HFF-Myc (cell line): Measurements from ENCODE around the gene TRABD2A.

ENCODE experiments used
- DNase-seq: peaks from one replicate; pipeline ENCODE4 v3.0.0-alpha.2; 2011; ENCODE audit warnings: low read depth; ENCODE audit errors: extremely low read depth
- H3K4me3 ChIP-seq: replicated peaks from 2 replicates; pipeline ENCODE4 v1.5.1; 2011; ENCODE audit warnings: low read depth, mild to moderate bottlenecking, control low read depth, low read length
- CTCF ChIP-seq: IDR thresholded peaks from 2 replicates; pipeline ENCODE4 v1.5.1; 2012; ENCODE audit warnings: mild to moderate bottlenecking, low read depth, low read length, control low read depth; ENCODE audit errors: missing control alignments

TRABD2A gene

GRCh38 chr2:84832772-84833461 lies 48.0 kb downstream of the TRABD2A start:
- no peak overlapping the region for H3K4me3 ChIP-seq
- TF ChIP-seq CTCF = no peak
- DNase-seq = no peak

GRCh38 chr2:84830758-84831500 lies 50.0 kb downstream of the TRABD2A start:
- no peak overlapping the region for H3K4me3 ChIP-seq

DNA sequence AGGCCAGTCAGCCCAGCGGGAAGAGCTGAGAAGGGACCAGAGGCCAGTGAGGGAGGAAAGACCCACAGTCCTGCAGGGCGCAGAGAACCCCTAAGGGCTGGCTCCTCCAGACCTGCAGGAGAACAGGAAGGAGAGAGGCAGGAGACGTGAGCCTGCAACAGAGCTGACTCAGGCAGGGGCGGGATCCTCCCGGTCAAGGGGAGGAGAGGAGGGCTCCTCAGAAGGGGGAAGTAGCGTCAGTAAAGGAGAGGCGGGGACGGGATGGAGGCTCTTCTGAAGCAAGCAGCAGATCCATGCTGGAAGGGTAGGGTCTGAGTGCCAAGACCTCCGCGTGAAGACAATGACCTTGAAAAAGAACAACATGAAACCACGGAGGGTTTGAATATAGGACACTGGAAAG lies 50.8 kb downstream of the TRABD2A start:
- no peak for DNase-seq
- TF ChIP-seq CTCF = no peak
- no peak overlapping the region for H3K4me3 ChIP-seq

More at GRCh38 chr2:84830758-84831500, 50.0 kb downstream of the TRABD2A start:
- DNase-seq = no peak
- TF ChIP-seq CTCF = no peak

- no peak overlapping the region for H3K4me3 ChIP-seq
- no peak for TF ChIP-seq CTCF
- DNase-seq = no peak
These were observed 51.2 kb downstream of the TRABD2A start for GRCh38 chr2:84829693-84830092.

DNA sequence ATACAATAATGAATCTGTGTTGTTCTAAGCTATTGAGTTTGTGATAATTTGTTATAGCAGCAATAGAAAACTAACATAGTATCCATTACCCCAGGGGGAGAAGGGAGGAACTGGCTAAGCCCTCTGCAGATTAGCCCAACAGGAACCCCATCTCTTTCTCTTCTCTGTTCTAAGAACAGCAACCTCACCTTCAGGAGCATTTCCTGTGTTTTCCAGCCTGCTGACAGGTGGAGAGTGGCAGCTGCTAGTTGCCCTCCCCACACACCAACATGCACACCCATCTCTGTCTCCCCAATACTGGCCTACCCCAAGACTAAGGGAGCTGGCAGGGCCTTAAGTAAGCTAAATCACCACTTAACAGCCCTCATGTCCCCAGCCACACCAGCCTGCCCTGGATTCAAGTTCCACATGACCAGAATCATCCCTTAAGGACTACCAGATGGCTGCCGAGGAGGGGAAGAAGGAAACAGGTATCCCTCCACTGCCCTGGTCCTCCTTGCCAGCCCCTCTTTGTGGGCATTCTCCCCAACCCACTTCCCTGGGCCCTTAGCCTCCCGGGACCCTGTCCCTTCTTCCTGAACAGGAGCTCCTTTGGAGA lies 52.8 kb downstream of the TRABD2A start:
- H3K4me3 ChIP-seq = no peak overlapping the region
- no peak for DNase-seq
- TF ChIP-seq CTCF = no peak

DNA sequence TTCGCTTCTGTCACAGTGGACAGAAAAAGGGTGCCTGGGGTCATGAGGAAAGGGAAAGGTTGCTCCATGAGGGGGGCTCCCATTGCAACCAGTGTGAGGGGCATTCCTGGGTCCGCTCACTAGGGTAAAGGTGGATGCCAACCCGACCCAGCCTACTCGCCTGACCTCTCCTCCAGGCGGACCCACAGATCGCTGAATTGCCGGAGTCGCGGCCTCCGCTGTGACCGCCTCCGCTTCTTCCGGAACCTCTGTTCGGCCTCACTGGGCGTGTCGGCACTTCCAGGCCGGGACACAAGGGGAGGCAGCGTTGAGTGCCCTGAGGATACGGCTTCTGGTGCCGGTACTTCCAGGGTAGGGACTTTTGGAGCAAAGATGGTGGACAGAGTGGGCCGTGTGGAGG lies 57.1 kb downstream of the TRABD2A start:
- H3K4me3 ChIP-seq = no peak overlapping the region
- no peak for DNase-seq
- no peak for TF ChIP-seq CTCF
